NK-92 (cell line): Measurements from ENCODE around the gene BCL11A.

Experiments
- DNase-seq: peaks from one replicate; lab custom pipeline; 2025; ENCODE audit not compliant: unreplicated experiment; lab: John Stamatoyannopoulos, UW

The BCL11A gene

GRCh38 chr2:60553495-60554073 is at the start of gene BCL11A:
Gene BCL11A, minus strand, starts transcription at chr2:60553654. Its CDS starts 384 bp downstream, at chr2:60553270.
- no peak for DNase-seq

- DNase-seq = no peak
Observed at GRCh38 chr2:60602828-60603532, 49.5 kb upstream of the BCL11A start.

GRCh38 chr2:60602388-60602787 is 48.9 kb upstream of the BCL11A start:
- no peak for DNase-seq

GRCh38 chr2:60598271-60598670 is 44.8 kb upstream of the BCL11A start:
- DNase-seq = no peak

GRCh38 chr2:60597346-60597745 is 43.9 kb upstream of the BCL11A start:
- no peak for DNase-seq

- DNase-seq = no peak
Observed at GRCh38 chr2:60596411-60596810, 43.0 kb upstream of the BCL11A start.

- no peak for DNase-seq
Observed at GRCh38 chr2:60595953-60596352, 42.5 kb upstream of the BCL11A start.

- DNase-seq = no peak
Observed at GRCh38 chr2:60589104-60589503, 35.6 kb upstream of the BCL11A start.

- no peak for DNase-seq
Observed at GRCh38 chr2:60586081-60586480, 32.6 kb upstream of the BCL11A start.

GRCh38 chr2:60585276-60585675 is 31.8 kb upstream of the BCL11A start:
- no peak for DNase-seq

- no peak for DNase-seq
Observed at GRCh38 chr2:60583604-60584003, 30.1 kb upstream of the BCL11A start.

- DNase-seq = no peak
Observed at GRCh38 chr2:60581433-60582282, 28.2 kb upstream of the BCL11A start.

GRCh38 chr2:60577682-60578283 is 24.3 kb upstream of the BCL11A start:
- DNase-seq = no peak

- no peak for DNase-seq
Observed at GRCh38 chr2:60573251-60573650, 19.8 kb upstream of the BCL11A start.

GRCh38 chr2:60570251-60570650 is 16.8 kb upstream of the BCL11A start:
- no peak for DNase-seq

GRCh38 chr2:60569680-60570111 is 16.2 kb upstream of the BCL11A start:
- no peak for DNase-seq

- DNase-seq = no peak
Observed at GRCh38 chr2:60567919-60568768, 14.7 kb upstream of the BCL11A start.

GRCh38 chr2:60567096-60567495 is 13.6 kb upstream of the BCL11A start:
- DNase-seq = no peak

GRCh38 chr2:60565472-60565871 is 12.0 kb upstream of the BCL11A start:
- DNase-seq = no peak
